Psoas muscle (tissue), 8 donors: ENCODE results near the gene SKP1. TPM values are rescaled to one million over a fixed set of nuclear protein-coding genes. Genes with fewer than 3 reads are reported as not detected.
"Not testable (repeated sequence)": the region's sequence is repeated elsewhere in the genome, so short reads cannot be mapped to it uniquely, and the experiment has no call there.

Experiments used
- ATAC-seq, 4 donors: fragments of 200-7000 bp; cut with Tn5 transposase; one replicate each; pipeline ENCODE4 v1.9.1; 2020; ENCODE audit warnings: moderate library complexity in 3 of 4, mild to moderate bottlenecking in 2 of 4
- DNase-seq, 2 donors: peaks; one replicate each; pipeline ENCODE4 v3.0.0-alpha.2; 2020
- H3K27ac ChIP-seq: fragments of 200-600 bp; one replicate; pipeline ENCODE4 v1.8.0; 2022
- H3K27me3 ChIP-seq, 3 donors: fragments of 200-600 bp in 1 of 3; one replicate each; pipeline versions ENCODE4 v1.6.1 to v1.8.0; 2013 to 2022; ENCODE audit warnings: low read length in 2 of 3, mild to moderate bottlenecking in 2 of 3, moderate library complexity in 1 of 3; ENCODE audit not compliant: insufficient read depth in 3 of 3
- H3K36me3 ChIP-seq, 2 donors: fragments of 200-600 bp in 1 of 2; one replicate each; pipeline versions ENCODE4 v1.6.1 to v1.8.0; 2013 to 2022; ENCODE audit warnings: low read depth in 1 of 2, mild to moderate bottlenecking in 1 of 2, moderate library complexity in 1 of 2; ENCODE audit not compliant: insufficient read depth in 1 of 2
- H3K4me1 ChIP-seq: fragments of 200-600 bp; one replicate; pipeline ENCODE4 v1.8.0; 2022
- H3K4me3 ChIP-seq: fragments of 200-600 bp; one replicate; pipeline ENCODE4 v1.8.0; 2022; ENCODE audit warnings: mild to moderate bottlenecking
- H3K9me3 ChIP-seq: fragments of 200-600 bp; one replicate; pipeline ENCODE4 v1.8.0; 2022
- CTCF ChIP-seq: fragments of 200-600 bp; IDR thresholded peaks from one replicate; pipeline ENCODE4 v1.8.0; 2022; ENCODE audit warnings: antibody characterized with exemption
- WGBS, 3 donors: extraction: QIAGEN DNeasy Blood & Tissue Kit; methylation state at CpG; one replicate each; pipeline versions ENCODE4 v1.1.6 to v1.1.7; 2013; 5-methylcytosine and 5-hydroxymethylcytosine counted together
- intact Hi-C, 2 donors: fragments of 100-400 bp; cut with DNase I; formaldehyde crosslinking; loops; one replicate each; pipeline versions ENCODE4 v1.11.0 to v1.14.2; 2022
- polyA plus RNA-seq, 3 donors: library from polyadenylated mRNA; stranded (reverse); fragments of 200-250 nt; gene quantifications; one replicate each; pipeline ENCODE4 v1.2.3, GENCODE V29; 2013
- total RNA-seq, 4 donors: library from RNA; stranded (reverse); fragmentation: NEBNext Ultra II Directional in 2 of 4; extraction: Animal tissue kit (Norgen Biotek cat#: 25700) in 2 of 4; gene quantifications; one replicate each; pipeline versions ENCODE4 v1.2.1 to v1.2.4, GENCODE V29; 2021 to 2023
- donor health status: healthy with polysubstance abuse.
- donor health status: DM: no; HTN: no; CAD: no; lungs with moderate emphysema.
- donor health status: Bipolar disorder and iron deficiency.
- donor health status: healthy.
- donor health status: DM: yes; HTN: yes; CAD: no.
- donor health status: DM: no; HTN: no; CAD: no.
- donor health status: DM: no; HTN: no; CAD: no.
- donor health status: DM: yes; HTN: yes; CAD: no.

Gene SKP1
- total and polyA plus RNA-seq, 7 donors = 341 to 1,174 (median 485) TPM

- DNase-seq (no peak), ATAC-seq (no peak)
- no peak for TF ChIP-seq CTCF
- Histone ChIP-seq H3K36me3 (peaks cover 10 to 98% of the 10 kb centered on the region in 2 donors), H3K9me3 (no peaks in the 10 kb centered on the region), H3K27me3 (no peaks in the 10 kb centered on the region), H3K27ac (no peak overlapping the region), H3K4me1 (peaks cover 22% of the 10 kb centered on the region), H3K4me3 (no peak overlapping the region)
- 82 to 97% (median 96%) methylated on average over 3 of the region's 3 CpGs for WGBS, 3 donors
- intact Hi-C loops = no loop called here
Measured at GRCh38 chr5:134153241-134153640, 23.5 kb downstream of the SKP1 start.

GRCh38 chr5:134152173-134152832 is 24.4 kb downstream of the SKP1 start:
- H3K9me3 ChIP-seq, H3K27me3 ChIP-seq, intact Hi-C loops, H3K4me3 ChIP-seq, DNase-seq: not testable (repeated sequence)
- peak in 2 of 4 donors; percentile 29 to 59 for ATAC-seq
- WGBS, 3 donors = 84 to 96% (median 89%) methylated on average over 15 of the region's 15 CpGs
- Histone ChIP-seq H3K36me3 (peaks cover 10 to 97% of the 10 kb centered on the region in 2 donors), H3K4me1 (peaks cover 22% of the 10 kb centered on the region), H3K27ac (peak overlapping the region; percentile 37)

- H3K27ac ChIP-seq = no peak overlapping the region
- peaks cover 28% of the 10 kb centered on the region for H3K4me1 ChIP-seq
- H3K36me3 ChIP-seq = peaks cover 10 to 95% of the 10 kb centered on the region in 2 donors
- no peak overlapping the region for H3K4me3 ChIP-seq
- no peak for TF ChIP-seq CTCF
- no peaks in the 10 kb centered on the region for H3K9me3 ChIP-seq
- H3K27me3 ChIP-seq = no peaks in the 10 kb centered on the region
- intact Hi-C loops = no loop called here
- ATAC-seq = peak in 3 of 4 donors; percentile 64 to 82 (median 66)
- DNase-seq = no peak
- WGBS, 3 donors = 86 to 100% (median 95%) methylated on average over 3 of the region's 3 CpGs
Measured at GRCh38 chr5:134151723-134152122, 25.0 kb downstream of the SKP1 start.

GRCh38 chr5:134149571-134150303 is 27.0 kb downstream of the SKP1 start:
- H3K27ac ChIP-seq = no peak overlapping the region
- intact Hi-C loops = no loop called here
- 44 to 60% (median 51%) methylated on average over 4 of the region's 4 CpGs for WGBS, 3 donors

More at GRCh38 chr5:134149571-134150303, 27.0 kb downstream of the SKP1 start:
- no peak for TF ChIP-seq CTCF
- peaks cover 16 to 84% of the 10 kb centered on the region in 2 donors for H3K36me3 ChIP-seq
- ATAC-seq (no peak), DNase-seq (peak in 1 of 2 donors; percentile 8)
- H3K4me1 ChIP-seq = peaks cover 31% of the 10 kb centered on the region
- no peak overlapping the region for H3K4me3 ChIP-seq
- no peaks in the 10 kb centered on the region for H3K9me3 ChIP-seq
- H3K27me3 ChIP-seq = no peaks in the 10 kb centered on the region
